ENCODE results near the gene SLC35F1.

DNA sequence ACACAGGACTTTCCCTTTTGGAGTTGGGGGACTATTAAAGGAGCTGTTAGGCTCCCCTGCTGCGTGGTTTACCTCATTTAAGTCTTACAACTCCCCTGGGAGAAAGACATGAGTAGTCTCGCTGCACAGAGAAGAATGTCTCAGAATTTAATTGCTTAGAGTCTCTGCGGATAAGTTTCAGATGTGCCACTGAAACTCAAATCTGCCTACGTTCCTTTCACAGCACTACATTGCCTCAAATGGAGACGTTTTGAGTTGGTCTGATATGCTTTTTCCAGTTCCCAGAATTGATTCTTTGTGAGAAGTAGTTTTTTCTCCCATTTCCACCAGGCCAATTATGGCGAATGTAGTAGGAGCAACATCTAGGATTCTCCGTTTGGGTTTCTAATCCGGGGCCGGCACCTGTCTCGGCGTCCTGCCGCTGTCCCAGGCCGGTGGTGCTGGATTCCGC is 532 bp upstream of the SLC35F1 start:
- TF ChIP-seq CTCF (IDR thresholded peaks at IDR 0.05; ENCODE audit: low read depth, low read length), result no peak
- no peak for TF ChIP-seq EZH2phosphoT487 (IDR thresholded peaks at IDR 0.05; ENCODE audit: low read depth)
